K562 (cell line): ENCODE results near the gene FKBP1B. TPM values are rescaled to one million over a fixed set of nuclear protein-coding genes. Genes with fewer than 3 reads are reported as not detected.
A peak's percentile ranks its signal among the peaks of the same experiment; 100 is the strongest.
"Not testable (repeated sequence)": the region's sequence is repeated elsewhere in the genome, so short reads cannot be mapped to it uniquely, and the experiment has no call there.

Experiments
- ATAC-seq: fragments of 200-7000 bp; cut with Tn5 transposase; 3 replicates; pipeline ENCODE4 v1.9.1; 2020; ENCODE audit warnings: moderate library complexity
- BruUV-seq: library from RNA; stranded (reverse); fragments of 400-500 nt; replicated peaks from 2 replicates; lab custom pipeline; 2021; lab: Mats Ljungman, UMichigan
- CTCF ChIA-PET: fragments of 300-600 bp; formaldehyde crosslinking; extraction: SDS; loops from one replicate; lab custom pipeline; 2021; ENCODE audit warnings: low intra/inter-chr PET ratio; lab: Yijun Ruan, JAX
- POLR2A ChIA-PET: fragments of 300-600, 350-650 bp; sonication (Branson Sonifier 250); formaldehyde crosslinking; extraction: SDS; loops from one replicate; lab custom pipeline; 2021; ENCODE audit warnings: antibody characterized with exemption, inconsistent platforms; lab: Yijun Ruan, JAX
- DNase-seq, 4 experiments: peaks; one replicate each; pipeline versions ENCODE4 v3.0.0 to v3.0.0-alpha.2; 2011 to 2018; ENCODE audit warnings: low spot score in 3 of 4, mixed read lengths in 3 of 4; ENCODE audit errors: extremely low read depth in 1 of 4
- FAIRE-seq: peaks from 2 replicates; lab custom pipeline; 2011; peaks lifted over from hg19 to GRCh38; lab: Jason Lieb, UNC
- H2AFZ ChIP-seq: 2 replicates; pipeline ENCODE4 v1.6.0; 2011; ENCODE audit warnings: low read depth, low read length, control low read depth, inconsistent platforms
- H3K27ac ChIP-seq: fragments of 200-600 bp; 3 replicates; pipeline ENCODE4 v1.8.0; 2011; ENCODE audit warnings: low read depth, mild to moderate bottlenecking, control low read depth, inconsistent platforms, low read length, moderate library complexity, mixed read lengths; ENCODE audit errors: extremely low read depth
- H3K27me3 ChIP-seq, 2 experiments: fragments of 300-600 bp in 1 of 2; 2 replicates in 1 of 2; 3 replicates in 1 of 2; pipeline versions ENCODE4 v1.6.0 to v1.8.0; 2011; ENCODE audit warnings: inconsistent platforms in 2 of 2, low read length in 2 of 2, mild to moderate bottlenecking in 1 of 2, mixed read lengths in 1 of 2, moderate library complexity in 1 of 2; ENCODE audit not compliant: control insufficient read depth in 2 of 2, insufficient read depth in 2 of 2
- H3K36me3 ChIP-seq: fragments of 300-600 bp; 3 replicates; pipeline ENCODE4 v1.8.0; 2011; ENCODE audit warnings: mild to moderate bottlenecking, low read length, inconsistent platforms; ENCODE audit not compliant: control insufficient read depth, insufficient read depth
- H3K4me1 ChIP-seq, 2 experiments: fragments of 200-600 bp in 1 of 2; replicated peaks in 1 of 2; 2 replicates in 1 of 2; 3 replicates in 1 of 2; pipeline versions ENCODE4 v1.5.1 to v1.8.0; 2011; ENCODE audit warnings: inconsistent platforms in 2 of 2, low read length in 2 of 2, mild to moderate bottlenecking in 1 of 2, mixed read lengths in 1 of 2, moderate library complexity in 1 of 2; ENCODE audit not compliant: control insufficient read depth in 2 of 2, insufficient read depth in 2 of 2
- H3K4me2 ChIP-seq: 2 replicates; pipeline ENCODE4 v1.6.1; 2011; ENCODE audit warnings: low read length, control low read depth, inconsistent platforms, mixed read lengths; ENCODE audit not compliant: insufficient read depth
- H3K4me3 ChIP-seq: fragments of 200-600 bp; sonication (generic), shearing (Covaris generic); 2 replicates; pipeline ENCODE4 v1.5.1; 2016; ENCODE audit warnings: control low read depth, inconsistent platforms
- H3K79me2 ChIP-seq: fragments of 200-600 bp; 3 replicates; pipeline ENCODE4 v1.8.0; 2011; ENCODE audit warnings: low read length, inconsistent platforms; ENCODE audit not compliant: control insufficient read depth, insufficient read depth
- H3K9ac ChIP-seq, 2 experiments: 2 replicates each; pipeline versions ENCODE4 v1.6.0 to v1.6.1; 2011; ENCODE audit warnings: low read depth in 2 of 2, low read length in 2 of 2, control low read depth in 1 of 2, inconsistent platforms in 1 of 2, mild to moderate bottlenecking in 1 of 2, mixed read lengths in 1 of 2; ENCODE audit not compliant: insufficient read depth in 1 of 2
- H3K9me1 ChIP-seq: one replicate; pipeline ENCODE4 v1.6.0; 2011; ENCODE audit warnings: inconsistent platforms, mild to moderate bottlenecking, low read length, moderate library complexity; ENCODE audit not compliant: control insufficient read depth, insufficient read depth
- H3K9me3 ChIP-seq: replicated peaks from 2 replicates; pipeline ENCODE4 v1.5.1; 2011; ENCODE audit warnings: low read depth, low read length, inconsistent platforms; ENCODE audit not compliant: control insufficient read depth, insufficient read depth
- H4K20me1 ChIP-seq: replicated peaks from 2 replicates; pipeline ENCODE4 v1.6.1; 2011; ENCODE audit warnings: low read length, inconsistent platforms, mixed read lengths; ENCODE audit not compliant: control insufficient read depth, insufficient read depth
- BCL6 ChIP-seq: fragments of 250-450 bp; sonication (Bioruptor Pico); IDR thresholded peaks from 2 replicates; pipeline ENCODE4 v1.4.0; 2020
- BCOR ChIP-seq: fragments of 450-650 bp; IDR thresholded peaks from 2 replicates; pipeline ENCODE4 v1.6.1; 2016
- FOXK2 ChIP-seq, 2 experiments: fragments of 450-650 bp; IDR thresholded peaks in 1 of 2; conservative IDR thresholded peaks in 1 of 2; 2 replicates each; pipeline ENCODE4 v1.6.1; 2016; ENCODE audit warnings: low read depth in 2 of 2, mild to moderate bottlenecking in 1 of 2
- NR2C1 ChIP-seq, 2 experiments: fragments of 450-650 bp; IDR thresholded peaks; 2 replicates each; pipeline ENCODE4 v1.6.1; 2017; ENCODE audit warnings: mild to moderate bottlenecking in 2 of 2, antibody characterized with exemption in 1 of 2, inconsistent platforms in 1 of 2, missing compliant biosample characterization in 1 of 2, missing genetic modification characterization in 1 of 2
- ZNF146 ChIP-seq: IDR thresholded peaks from one replicate; pipeline ENCODE4 v1.6.1; 2018; ENCODE audit warnings: missing compliant biosample characterization; ENCODE audit not compliant: unreplicated experiment
- ZNF766 ChIP-seq: fragments of 200-800 bp; sonication (Bioruptor generic); conservative IDR thresholded peaks from 2 replicates; pipeline ENCODE4 v1.6.1; 2016; ENCODE audit warnings: missing genetic modification characterization, missing compliant biosample characterization
- WGBS: fragments of 100-300 bp; shearing (Covaris generic); methylation state at CpG from one replicate; pipeline ENCODE4 v1.1.6; 2016; ENCODE audit warnings: low coverage, mixed read lengths; ENCODE audit not compliant: insufficient coverage; ENCODE audit errors: missing lambda C conversion rate; 5-methylcytosine and 5-hydroxymethylcytosine counted together
- in situ Hi-C: fragments of 300-500 bp; cut with MboI; formaldehyde crosslinking; loops from 4 replicates; pipeline ENCODE4 v1.15.0; 2018; ENCODE audit warnings: inconsistent platforms, mixed read lengths
- intact Hi-C: fragments of 100-400 bp; cut with micrococcal nuclease; formaldehyde crosslinking; loops from 2 replicates; pipeline ENCODE4 v1.14.2; 2022
- polyA plus RNA-seq, 8 experiments: library from polyadenylated mRNA; depleted of rRNA in 4 of 8; stranded (reverse) in 5 of 8; unstranded in 3 of 8; fragments of >200 nt; fragmentation: Nextera tagmentation in 2 of 8; fragmentation: Illumina TruSeq in 1 of 8; extraction: Ambion mirVana in 2 of 8; extraction: Trizol in 1 of 8; gene quantifications; 2 replicates each; pipeline versions ENCODE4 v1.2.1 to v1.2.3, GENCODE V29; 2011 to 2014; ENCODE audit warnings: inconsistent platforms in 1 of 8, missing spikeins in 1 of 8
- total RNA-seq, 7 experiments: library from RNA; depleted of rRNA in 6 of 7; stranded (reverse); fragments of >200 nt in 6 of 7; fragmentation: Illumina TruSeq in 2 of 7; extraction: Trizol in 2 of 7; gene quantifications; 2 replicates each; pipeline versions ENCODE4 v1.2.1 to v1.2.3, GENCODE V29; 2011 to 2021; ENCODE audit warnings: low replicate concordance in 1 of 7
- TF ChIP-seq, protein P1 (sequence below): fragments of 450-650 bp; IDR thresholded peaks from 2 replicates; pipeline ENCODE4 v1.6.1; 2016

FKBP1B gene
- total and polyA plus RNA-seq, 9 of the 15 experiments (the other 6 are each of a cell fraction or from before 2014, with no cell fraction given) = 0.58 to 9.4 (median 1.6) TPM

- H3K4me1 ChIP-seq, DNase-seq, H4K20me1 ChIP-seq, BruUV-seq, CTCF ChIA-PET, in situ Hi-C loops, FAIRE-seq, H3K36me3 ChIP-seq, H3K9me3 ChIP-seq, H3K4me2 ChIP-seq, H3K27me3 ChIP-seq, intact Hi-C loops, H3K9me1 ChIP-seq, POLR2A ChIA-PET: not testable (repeated sequence)
- TF ChIP-seq ZNF146 (CRISPR knock-in tag) = peak; percentile 81
- TF ChIP-seq BCOR = 0 out of 2 replicates have a peak, but pooled peaks have one; percentile 19
- TF ChIP-seq, all 486 proteins: peak for 2; not testable (repeated sequence) for 484
- not testable (repeated sequence) for H2AFZ ChIP-seq, H3K79me2 ChIP-seq, H3K9ac ChIP-seq, H3K4me3 ChIP-seq, H3K27ac ChIP-seq, ATAC-seq
- 8% methylated on average over 2 of the region's 2 CpGs for WGBS
These were observed 51.2 kb downstream of the FKBP1B start for GRCh38 chr2:24100732-24101131.

DNA sequence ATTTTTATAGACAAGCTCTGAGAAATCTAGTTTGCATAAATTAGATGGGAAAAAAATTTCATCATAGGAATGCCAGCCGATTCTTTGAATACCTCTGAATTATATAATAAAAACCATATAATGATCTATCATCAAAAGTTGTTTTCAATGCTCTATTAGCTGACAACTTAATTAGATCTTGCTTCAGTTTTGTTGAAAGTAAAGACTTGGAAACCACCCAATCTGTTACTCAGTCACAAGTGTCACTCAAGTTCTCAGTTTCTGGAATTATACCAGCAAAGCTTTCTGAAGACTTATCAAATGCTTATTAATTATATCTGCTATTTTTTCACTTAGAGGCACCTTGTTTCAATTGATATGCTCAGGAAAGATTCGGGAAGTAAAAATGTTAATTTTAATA, 52.5 kb downstream of the FKBP1B start:
- POLR2A ChIA-PET = interaction anchor here (0.6 kb wide), 1 partner anchor 901 kb away, joined by 3 read pairs; no protein-coding TSS in a partner anchor
- TF ChIP-seq ZNF766 (CRISPR knock-in tag) = no peak
- TF ChIP-seq FOXK2 (conservative IDR thresholded peaks at IDR 0.05 in 1 of 2, IDR thresholded peaks at IDR 0.05 in 1 of 2; ENCODE audit: low read depth in 2 of 2) = no peak
- TF ChIP-seq, protein P1, sequence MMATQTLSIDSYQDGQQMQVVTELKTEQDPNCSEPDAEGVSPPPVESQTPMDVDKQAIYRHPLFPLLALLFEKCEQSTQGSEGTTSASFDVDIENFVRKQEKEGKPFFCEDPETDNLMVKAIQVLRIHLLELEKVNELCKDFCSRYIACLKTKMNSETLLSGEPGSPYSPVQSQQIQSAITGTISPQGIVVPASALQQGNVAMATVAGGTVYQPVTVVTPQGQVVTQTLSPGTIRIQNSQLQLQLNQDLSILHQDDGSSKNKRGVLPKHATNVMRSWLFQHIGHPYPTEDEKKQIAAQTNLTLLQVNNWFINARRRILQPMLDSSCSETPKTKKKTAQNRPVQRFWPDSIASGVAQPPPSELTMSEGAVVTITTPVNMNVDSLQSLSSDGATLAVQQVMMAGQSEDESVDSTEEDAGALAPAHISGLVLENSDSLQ = peak; percentile 19; the same call in 1 of the 2 replicates
- no peak for TF ChIP-seq BCL6
- TF ChIP-seq NR2C1 (IDR thresholded peaks at IDR 0.05) = no peak
- no peak for TF ChIP-seq NR2C1 (tag; IDR thresholded peaks at IDR 0.05)
- FAIRE-seq = no peak

More for the DNA sequence above, 52.5 kb downstream of the FKBP1B start:
- no peaks in the 10 kb centered on the region for H3K9me1 ChIP-seq
- in situ Hi-C loops = no loop called here
- 12% methylated on average over 2 of the region's 2 CpGs for WGBS
- H3K4me1 ChIP-seq = peaks cover 0 to 4% of the 10 kb centered on the region in 2 experiments; a peak in 2 of 5 replicates
- no peaks in the 10 kb centered on the region for H3K79me2 ChIP-seq
- ATAC-seq = no peak
- H2AFZ ChIP-seq = no peak overlapping the region
- no peak overlapping the region for H3K4me2 ChIP-seq
- no peak for DNase-seq
- H3K27ac ChIP-seq = no peak overlapping the region
- no TSS peak for BruUV-seq
- H3K9ac ChIP-seq = no peak overlapping the region
- CTCF ChIA-PET = interaction anchor here (0.6 kb wide), 1 partner anchor 125 kb away, joined by 3 read pairs; no protein-coding TSS in a partner anchor
- H4K20me1 ChIP-seq = no peaks in the 10 kb centered on the region
- H3K9me3 ChIP-seq = no peaks in the 10 kb centered on the region
- intact Hi-C loops = no loop called here
- peaks cover 0 to 6% of the 10 kb centered on the region in 2 experiments; a peak in 1 of 5 replicates for H3K27me3 ChIP-seq
- no peaks in the 10 kb centered on the region for H3K36me3 ChIP-seq
- H3K4me3 ChIP-seq = no peak overlapping the region
